Measurements from ENCODE around the gene ATN1. TPM values are rescaled to one million over a fixed set of nuclear protein-coding genes. Genes with fewer than 3 reads are reported as not detected.

Gene ATN1
- total and polyA plus RNA-seq, 2 of the 8 experiments (the other 6 are each of a cell fraction or from before 2014, with no cell fraction given): 20.6 to 73.4 TPM

DNA sequence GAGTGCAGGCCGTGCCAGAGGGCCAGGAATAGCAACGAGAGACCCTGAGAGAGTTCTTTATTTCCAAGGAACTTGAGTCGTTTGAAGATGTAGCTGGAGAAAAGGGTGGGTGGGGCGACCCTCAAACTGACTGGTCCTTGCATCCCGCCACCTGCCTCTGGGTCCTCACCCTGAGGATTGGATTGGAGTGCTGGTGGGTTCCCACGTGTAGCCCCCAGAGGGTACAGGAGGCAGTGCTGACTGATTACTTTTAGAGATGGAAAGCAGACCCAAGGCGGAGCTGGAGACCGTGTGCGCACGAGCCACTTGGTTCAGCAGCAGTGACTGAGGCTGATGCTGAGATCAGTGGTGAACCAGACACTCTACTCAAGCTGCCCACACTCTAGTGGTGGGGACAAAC lies 49.9 kb downstream of the ATN1 start:
- no peak overlapping the region for H2AFZ ChIP-seq (ENCODE audit: low read length)
- H3K79me1 ChIP-seq (ENCODE audit: low read depth, low read length): peaks cover 4% of the 10 kb centered on the region; the same call in 1 of the 2 replicates
- H2BK15ac ChIP-seq (ENCODE audit: low read length): no peak overlapping the region
- no peak overlapping the region for H3K4me2 ChIP-seq (ENCODE audit: insufficient read depth in 1 of 2, low read depth in 2 of 2, low read length in 2 of 2)
- no peak overlapping the region; the same call in 1 of the 2 replicates for H3K27ac ChIP-seq (ENCODE audit: low read depth, low read length)
- H4K8ac ChIP-seq (ENCODE audit: extremely low read depth, insufficient read depth, low read length): no peak overlapping the region
- no peak overlapping the region for H2BK12ac ChIP-seq (ENCODE audit: low read depth, low read length)
- H4K20me1 ChIP-seq (replicated peaks in 1 of 2; ENCODE audit: control insufficient read depth in 1 of 2, insufficient read depth in 2 of 2, low read length in 2 of 2): peaks cover 8 to 9% of the 10 kb centered on the region in 2 experiments
- H3K14ac ChIP-seq (ENCODE audit: insufficient read length): no peak overlapping the region
- no peak overlapping the region for H2BK5ac ChIP-seq (ENCODE audit: low read depth, low read length)
- DNase-seq (ENCODE audit: low read depth in 1 of 2, low spot score in 2 of 2): no peak
- no peak overlapping the region for H3K23ac ChIP-seq (ENCODE audit: insufficient read length)
- ChIA-PET CTCF (ENCODE audit: partially characterized antibody) (interaction anchor here (0.6 to 2.1 kb wide), 13 partner anchors 13 to 1730 kb away, joined by 3 to 10 read pairs (median 4); partner anchors contain the start of genes C12orf57, LPCAT3 and RNU7-1), POLR2A (ENCODE audit: partially characterized antibody) (interaction anchor here (0.6 to 30.5 kb wide), 20 partner anchors 9 to 555 kb away, joined by 3 to 1596 read pairs (median 4); partner anchors contain the start of genes ATN1, C12orf57, CLSTN3 and PTPN6)
- H3K36me3 ChIP-seq (ENCODE audit: control insufficient read depth in 2 of 4, insufficient read depth in 4 of 4, low read length in 3 of 4): peaks cover 25 to 76% (median 54%) of the 10 kb centered on the region in 4 experiments
- H3K9me3 ChIP-seq (ENCODE audit: insufficient read depth in 2 of 2, low read depth in 1 of 2, low read length in 1 of 2): no peaks in the 10 kb centered on the region
- H3K4me1 ChIP-seq (replicated peaks in 1 of 4; ENCODE audit: control insufficient read depth in 3 of 4, insufficient read depth in 4 of 4, low read length in 3 of 4): peaks cover 0 to 4% (median under 1%) of the 10 kb centered on the region in 4 experiments; a peak in 2 of 7 replicates
- no peak overlapping the region for H2BK20ac ChIP-seq (ENCODE audit: low read length)
- no peak overlapping the region for H3K56ac ChIP-seq (replicated peaks; ENCODE audit: insufficient read length, low read depth, low read length)
- no peak overlapping the region for H3K18ac ChIP-seq (ENCODE audit: extremely low read depth, low read length)
- H3K4ac ChIP-seq (replicated peaks; ENCODE audit: insufficient read length, low read depth, low read length): no peak overlapping the region
- H3K9ac ChIP-seq (replicated peaks in 1 of 4; ENCODE audit: extremely low read depth in 1 of 4, low read depth in 3 of 4, low read length in 3 of 4): no peak overlapping the region
- no peak for FAIRE-seq
- no peak overlapping the region for H4K91ac ChIP-seq (replicated peaks; ENCODE audit: insufficient read length, low read length)
- H3K27me3 ChIP-seq (replicated peaks in 1 of 4; ENCODE audit: control insufficient read depth in 3 of 4, extremely low read depth in 1 of 4, insufficient read depth in 3 of 4, low read length in 3 of 4): no peaks in the 10 kb centered on the region
- TF ChIP-seq TAF1 (IDR thresholded peaks at IDR 0.05; ENCODE audit: low read depth, low read length): no peak
- H4K5ac ChIP-seq (ENCODE audit: insufficient read length, low read depth, low read length): no peak overlapping the region
- peaks cover 0 to 4% of the 10 kb centered on the region in 2 experiments; a peak in 2 of 4 replicates for H3K79me2 ChIP-seq (ENCODE audit: control insufficient read depth in 1 of 2, insufficient read depth in 2 of 2, low read length in 2 of 2)
- no peak overlapping the region for H3K4me3 ChIP-seq (ENCODE audit: extremely low read depth in 1 of 4, insufficient read depth in 2 of 4, low read depth in 3 of 4, low read length in 4 of 4)
- H2AK5ac ChIP-seq (ENCODE audit: low read depth, low read length): no peak overlapping the region
- H2BK120ac ChIP-seq (replicated peaks; ENCODE audit: low read depth, low read length): no peak overlapping the region
- WGBS, 2 experiments (ENCODE audit: extremely low coverage in 1 of 2, insufficient coverage in 1 of 2, insufficient read length in 1 of 2, insufficient replicate concordance in 2 of 2, low coverage in 1 of 2, low lambda C conversion rate in 2 of 2, missing lambda C conversion rate in 1 of 2): 92% methylated on average over 10 of the region's 10 CpGs; no CpG with 5 or more reads in 1 of the 2 experiments
- no peaks in the 10 kb centered on the region for H3K23me2 ChIP-seq (ENCODE audit: low read depth, low read length)

All from H1 (cell line).